Measurements from ENCODE around the gene ZNF648.
"Not testable (repeated sequence)": the region's sequence is repeated elsewhere in the genome, so short reads cannot be mapped to it uniquely, and the experiment has no call there.

ZNF648 gene

GRCh38 chr1:182061594-182061993 is at the start of gene ZNF648:
Gene ZNF648 (minus strand): TSS chr1:182061712. CDS start chr1:182058010, 3,702 bp downstream.
- no peak for DNase-seq (ENCODE audit: low read depth)

- DNase-seq (ENCODE audit: low read depth), result no peak
Observed at GRCh38 chr1:182110635-182111034, 49.1 kb upstream of the ZNF648 start.

GRCh38 chr1:182109771-182110170 is 48.3 kb upstream of the ZNF648 start:
- DNase-seq (ENCODE audit: low read depth), result no peak

- DNase-seq (ENCODE audit: low read depth), result no peak
Observed at GRCh38 chr1:182107209-182107608, 45.7 kb upstream of the ZNF648 start.

GRCh38 chr1:182102043-182102416 is 40.5 kb upstream of the ZNF648 start:
- no peak for DNase-seq (ENCODE audit: low read depth)

- no peak for DNase-seq (ENCODE audit: low read depth)
Observed at GRCh38 chr1:182101415-182102042, 40.0 kb upstream of the ZNF648 start.

GRCh38 chr1:182098301-182098700 is 36.8 kb upstream of the ZNF648 start:
- DNase-seq (ENCODE audit: low read depth), result no peak

- no peak for DNase-seq (ENCODE audit: low read depth)
Observed at GRCh38 chr1:182095946-182096345, 34.4 kb upstream of the ZNF648 start.

- not testable (repeated sequence) for DNase-seq (ENCODE audit: low read depth)
Observed at GRCh38 chr1:182094514-182095005, 33.0 kb upstream of the ZNF648 start.

GRCh38 chr1:182093781-182094180 is 32.3 kb upstream of the ZNF648 start:
- DNase-seq (ENCODE audit: low read depth), result no peak

GRCh38 chr1:182092336-182092735 is 30.8 kb upstream of the ZNF648 start:
- no peak for DNase-seq (ENCODE audit: low read depth)

- no peak for DNase-seq (ENCODE audit: low read depth)
Observed at GRCh38 chr1:182091083-182091482, 29.6 kb upstream of the ZNF648 start.

- no peak for DNase-seq (ENCODE audit: low read depth)
Observed at GRCh38 chr1:182087719-182088350, 26.3 kb upstream of the ZNF648 start.

- no peak for DNase-seq (ENCODE audit: low read depth)
Observed at GRCh38 chr1:182087304-182087703, 25.8 kb upstream of the ZNF648 start.

- DNase-seq (ENCODE audit: low read depth), result no peak
Observed at GRCh38 chr1:182086620-182087019, 25.1 kb upstream of the ZNF648 start.

GRCh38 chr1:182086136-182086535 is 24.6 kb upstream of the ZNF648 start:
- DNase-seq (ENCODE audit: low read depth), result no peak

- no peak for DNase-seq (ENCODE audit: low read depth)
Observed at GRCh38 chr1:182085726-182086125, 24.2 kb upstream of the ZNF648 start.

- DNase-seq (ENCODE audit: low read depth), result peak; percentile 62
Observed at GRCh38 chr1:182084487-182085316, 23.2 kb upstream of the ZNF648 start.

GRCh38 chr1:182083851-182084486 is 22.5 kb upstream of the ZNF648 start:
- no peak for DNase-seq (ENCODE audit: low read depth)

- DNase-seq (ENCODE audit: low read depth), result peak; percentile 20
Observed at GRCh38 chr1:182080955-182081582, 19.6 kb upstream of the ZNF648 start.

- DNase-seq (ENCODE audit: low read depth), result no peak
Observed at GRCh38 chr1:182080040-182080439, 18.5 kb upstream of the ZNF648 start.

- no peak for DNase-seq (ENCODE audit: low read depth)
Observed at GRCh38 chr1:182071924-182072323, 10.4 kb upstream of the ZNF648 start.
